Right cardiac atrium (tissue), 5 donors: ENCODE data around the gene ZNF48. TPM values are rescaled to one million over a fixed set of nuclear protein-coding genes. Genes with fewer than 3 reads are reported as not detected.

Source experiments
- ATAC-seq, 2 donors: fragments of 200-7000 bp; cut with Tn5 transposase; one replicate each; pipeline versions ENCODE4 v1.8.0 to v1.9.1; 2020; ENCODE audit warnings: moderate library complexity in 2 of 2, mild to moderate bottlenecking in 1 of 2
- DNase-seq, 3 donors: peaks; one replicate each; pipeline ENCODE4 v3.0.0-alpha.2; 2020
- H3K27ac ChIP-seq: one replicate; pipeline ENCODE4 v1.5.1; 2013; ENCODE audit warnings: mild to moderate bottlenecking, low read length, control low read depth, moderate library complexity
- H3K27me3 ChIP-seq: one replicate; pipeline ENCODE4 v1.6.1; 2013; ENCODE audit not compliant: control insufficient read depth, insufficient read depth
- H3K4me1 ChIP-seq: one replicate; pipeline ENCODE4 v1.6.1; 2013; ENCODE audit warnings: low read length; ENCODE audit not compliant: control insufficient read depth, insufficient read depth
- H3K4me3 ChIP-seq: one replicate; pipeline ENCODE4 v1.5.1; 2013; ENCODE audit warnings: low read length, control low read depth
- H3K9me3 ChIP-seq: one replicate; pipeline ENCODE4 v1.6.1; 2013; ENCODE audit warnings: low read length; ENCODE audit not compliant: control insufficient read depth
- WGBS: extraction: QIAGEN DNeasy Blood & Tissue Kit; methylation state at CpG from one replicate; pipeline ENCODE4 v1.1.7; 2013; 5-methylcytosine and 5-hydroxymethylcytosine counted together
- intact Hi-C, 4 donors: fragments of 100-400 bp; cut with DNase I; formaldehyde crosslinking; loops; one replicate each; pipeline versions ENCODE4 v1.11.0 to v1.14.0; 2022 to 2023
- polyA plus RNA-seq: library from polyadenylated mRNA; stranded (reverse); fragments of 200-250 nt; gene quantifications from one replicate; pipeline ENCODE4 v1.2.3, GENCODE V29; 2013
- total RNA-seq, 4 donors: library from RNA; stranded (reverse); fragmentation: NEBNext Ultra II Directional; extraction: Animal tissue kit (Norgen Biotek cat#: 25700); gene quantifications; one replicate each; pipeline ENCODE4 v1.2.1, GENCODE V29; 2021
- donor health status: healthy with polysubstance abuse.
- donor health status: DM: no; HTN: yes; CAD: no.
- donor health status: DM: no; HTN: no; CAD: no.
- donor health status: DM: no; HTN: yes; CAD: no; lungs with severe emphysema.
- donor health status: DM: yes; HTN: yes; CAD: no.

The ZNF48 gene
- total and polyA plus RNA-seq, 5 donors = 3.6 to 8.0 (median 7.4) TPM

- intact Hi-C loops = loop anchor here in 1 of 4 donors (10.0 kb wide), 1 partner anchor 55 kb away; the partner anchor contains the start of gene CD2BP2
Observed at GRCh38 chr16:30409125-30410060, 14.2 kb downstream of the ZNF48 start.

GRCh38 chr16:30413112-30413806 is 18.0 kb downstream of the ZNF48 start:
- ATAC-seq (no peak), DNase-seq (no peak)
- no peaks in the 10 kb centered on the region for H3K9me3 ChIP-seq
- H3K27ac ChIP-seq = peak overlapping the region; percentile 32
- WGBS = 89% methylated on average over 6 of the region's 6 CpGs
- intact Hi-C loops = no loop called here
- H3K27me3 ChIP-seq = no peaks in the 10 kb centered on the region
- H3K4me1 ChIP-seq = no peaks in the 10 kb centered on the region
- H3K4me3 ChIP-seq = no peak overlapping the region

More at GRCh38 chr16:30409125-30410060, 14.2 kb downstream of the ZNF48 start:
- Histone ChIP-seq H3K9me3 (no peaks in the 10 kb centered on the region), H3K27ac (no peak overlapping the region), H3K4me1 (peaks cover 4% of the 10 kb centered on the region), H3K4me3 (no peak overlapping the region), H3K27me3 (no peaks in the 10 kb centered on the region)
- 40% methylated on average over 15 of the region's 15 CpGs for WGBS
- DNase-seq (peak; percentile 90 to 96 (median 96)), ATAC-seq (peak; percentile 74 to 79)

- H3K27ac ChIP-seq = no peak overlapping the region
- intact Hi-C loops = no loop called here
- DNase-seq (no peak), ATAC-seq (no peak)
- 84% methylated on average over 5 of the region's 5 CpGs for WGBS
- no peak overlapping the region for H3K4me3 ChIP-seq
- no peaks in the 10 kb centered on the region for H3K4me1 ChIP-seq
- H3K9me3 ChIP-seq = no peaks in the 10 kb centered on the region
- H3K27me3 ChIP-seq = no peaks in the 10 kb centered on the region
Observed at GRCh38 chr16:30414159-30414558, 18.9 kb downstream of the ZNF48 start.

GRCh38 chr16:30416047-30416603 is 20.9 kb downstream of the ZNF48 start:
- DNase-seq (no peak), ATAC-seq (no peak)
- intact Hi-C loops = no loop called here
- no peaks in the 10 kb centered on the region for H3K4me1 ChIP-seq
- no peaks in the 10 kb centered on the region for H3K27me3 ChIP-seq
- H3K4me3 ChIP-seq = no peak overlapping the region
- no peaks in the 10 kb centered on the region for H3K9me3 ChIP-seq
- WGBS = 86% methylated on average over 4 of the region's 4 CpGs
- no peak overlapping the region for H3K27ac ChIP-seq

- H3K4me3 ChIP-seq = peak overlapping the region; percentile 65
- 62% methylated on average over 18 of the region's 18 CpGs for WGBS
- intact Hi-C loops = no loop called here
- no peak for DNase-seq
- no peak for ATAC-seq
- no peaks in the 10 kb centered on the region for H3K27me3 ChIP-seq
- peak overlapping the region; percentile 75 for H3K27ac ChIP-seq
- H3K4me1 ChIP-seq = no peaks in the 10 kb centered on the region
- H3K9me3 ChIP-seq = no peaks in the 10 kb centered on the region
Observed at GRCh38 chr16:30416624-30417528, 21.7 kb downstream of the ZNF48 start.

GRCh38 chr16:30417529-30418349 is 22.5 kb downstream of the ZNF48 start:
- Histone ChIP-seq H3K4me1 (no peaks in the 10 kb centered on the region), H3K9me3 (no peaks in the 10 kb centered on the region), H3K27me3 (no peaks in the 10 kb centered on the region), H3K27ac (peak overlapping the region; percentile 75), H3K4me3 (peak overlapping the region; percentile 65)
- peak; percentile 96 for ATAC-seq
- intact Hi-C loops = no loop called here
- DNase-seq = peak; percentile 89 to 96 (median 94)
- WGBS = under 1% methylated on average over 140 of the region's 140 CpGs

- peak overlapping the region; percentile 4 for H3K4me3 ChIP-seq
- no peaks in the 10 kb centered on the region for H3K27me3 ChIP-seq
- WGBS = 66% methylated on average over 31 of the region's 31 CpGs
- no peaks in the 10 kb centered on the region for H3K9me3 ChIP-seq
- no peak for ATAC-seq
- intact Hi-C loops = no loop called here
- H3K27ac ChIP-seq = peak overlapping the region; percentile 19
- H3K4me1 ChIP-seq = no peaks in the 10 kb centered on the region
- no peak for DNase-seq
Observed at GRCh38 chr16:30418350-30419181, 23.3 kb downstream of the ZNF48 start.

GRCh38 chr16:30421010-30421409 is 25.8 kb downstream of the ZNF48 start:
- DNase-seq (no peak), ATAC-seq (no peak)
- 79% methylated on average over 5 of the region's 5 CpGs for WGBS
- Histone ChIP-seq H3K9me3 (no peaks in the 10 kb centered on the region), H3K27ac (no peak overlapping the region), H3K27me3 (no peaks in the 10 kb centered on the region), H3K4me1 (no peaks in the 10 kb centered on the region), H3K4me3 (no peak overlapping the region)
- intact Hi-C loops = no loop called here

GRCh38 chr16:30428055-30428454 is 32.8 kb downstream of the ZNF48 start:
- WGBS = 96% methylated on average over 4 of the region's 4 CpGs
- Histone ChIP-seq H3K27me3 (no peaks in the 10 kb centered on the region), H3K27ac (no peak overlapping the region), H3K4me3 (no peak overlapping the region), H3K9me3 (no peaks in the 10 kb centered on the region), H3K4me1 (peaks cover 5% of the 10 kb centered on the region)
- intact Hi-C loops = no loop called here
- no peak for ATAC-seq
- no peak for DNase-seq
